Measurements from ENCODE around the gene PLCL1.

Gene PLCL1

GRCh38 chr2:198060277-198060676 lies 255.9 kb downstream of the PLCL1 start:
- DNase-seq (ENCODE audit: low spot score): no peak

GRCh38 chr2:198062826-198063225 lies 258.4 kb downstream of the PLCL1 start:
- DNase-seq (ENCODE audit: low spot score): no peak

DNA sequence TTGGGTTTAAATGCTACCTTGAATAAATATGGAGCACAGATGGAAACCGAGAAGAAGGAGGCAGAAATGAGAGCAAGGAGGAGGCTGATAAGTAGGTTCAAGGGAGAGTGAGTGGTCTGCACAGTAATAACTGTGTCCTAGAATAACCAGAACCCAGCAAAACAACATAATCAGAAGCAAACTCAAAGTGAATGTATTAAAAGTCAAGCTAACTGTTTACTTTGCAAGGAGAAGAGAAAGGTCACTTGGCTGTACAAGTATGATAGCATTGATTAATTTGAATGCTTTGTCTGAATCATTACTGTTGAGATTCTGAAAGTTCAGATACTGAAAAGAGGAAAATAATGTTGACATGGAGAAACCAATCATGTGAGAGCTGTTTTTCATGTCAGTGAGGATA lies 258.8 kb downstream of the PLCL1 start:
- no peak for DNase-seq (ENCODE audit: low spot score)

GRCh38 chr2:198065322-198065721 lies 260.9 kb downstream of the PLCL1 start:
- no peak for DNase-seq (ENCODE audit: low spot score)

DNA sequence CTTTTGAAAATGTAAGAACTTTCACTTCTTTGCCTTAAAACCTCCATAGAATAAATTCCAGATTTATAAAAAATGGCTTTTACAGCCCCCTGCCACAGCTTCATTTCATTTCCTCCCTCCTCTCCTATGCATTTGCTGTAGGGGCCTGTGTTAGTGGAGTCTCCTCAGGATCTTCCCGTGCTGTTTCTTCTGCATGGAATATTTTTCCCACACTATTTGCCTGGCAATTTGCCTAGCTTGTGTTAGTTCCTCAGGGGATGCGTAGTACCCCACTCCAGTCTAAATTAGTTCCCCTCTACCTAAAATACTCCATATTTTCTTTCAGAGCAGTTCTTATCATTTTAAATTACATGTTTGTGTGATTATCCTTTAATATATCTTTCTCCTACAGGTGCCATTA lies 262.2 kb downstream of the PLCL1 start:
- no peak for DNase-seq (ENCODE audit: low spot score)

DNA sequence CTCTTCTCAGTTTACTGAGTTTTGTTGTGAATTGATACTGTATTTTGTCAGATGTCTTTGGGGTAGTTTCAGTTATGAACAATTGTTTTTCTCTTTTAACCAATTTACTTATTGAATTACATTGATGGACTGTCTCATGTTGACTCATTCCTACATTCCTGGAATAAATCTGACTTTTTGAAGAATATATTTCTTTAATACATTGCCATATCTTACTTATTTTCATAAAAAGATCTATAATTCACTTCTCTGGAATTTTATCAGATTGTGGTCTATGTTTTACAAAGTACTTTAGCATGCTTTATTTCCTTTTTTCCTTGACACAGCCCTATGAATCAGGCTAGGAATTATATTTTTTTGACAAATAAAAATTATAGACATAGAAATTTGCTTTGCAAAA lies 268.3 kb downstream of the PLCL1 start:
- no peak for DNase-seq (ENCODE audit: low spot score)

- no peak for DNase-seq (ENCODE audit: low spot score)
Measured at GRCh38 chr2:198073253-198073652, 268.9 kb downstream of the PLCL1 start.

- no peak for DNase-seq (ENCODE audit: low spot score)
Measured at GRCh38 chr2:198077477-198077876, 273.1 kb downstream of the PLCL1 start.

DNA sequence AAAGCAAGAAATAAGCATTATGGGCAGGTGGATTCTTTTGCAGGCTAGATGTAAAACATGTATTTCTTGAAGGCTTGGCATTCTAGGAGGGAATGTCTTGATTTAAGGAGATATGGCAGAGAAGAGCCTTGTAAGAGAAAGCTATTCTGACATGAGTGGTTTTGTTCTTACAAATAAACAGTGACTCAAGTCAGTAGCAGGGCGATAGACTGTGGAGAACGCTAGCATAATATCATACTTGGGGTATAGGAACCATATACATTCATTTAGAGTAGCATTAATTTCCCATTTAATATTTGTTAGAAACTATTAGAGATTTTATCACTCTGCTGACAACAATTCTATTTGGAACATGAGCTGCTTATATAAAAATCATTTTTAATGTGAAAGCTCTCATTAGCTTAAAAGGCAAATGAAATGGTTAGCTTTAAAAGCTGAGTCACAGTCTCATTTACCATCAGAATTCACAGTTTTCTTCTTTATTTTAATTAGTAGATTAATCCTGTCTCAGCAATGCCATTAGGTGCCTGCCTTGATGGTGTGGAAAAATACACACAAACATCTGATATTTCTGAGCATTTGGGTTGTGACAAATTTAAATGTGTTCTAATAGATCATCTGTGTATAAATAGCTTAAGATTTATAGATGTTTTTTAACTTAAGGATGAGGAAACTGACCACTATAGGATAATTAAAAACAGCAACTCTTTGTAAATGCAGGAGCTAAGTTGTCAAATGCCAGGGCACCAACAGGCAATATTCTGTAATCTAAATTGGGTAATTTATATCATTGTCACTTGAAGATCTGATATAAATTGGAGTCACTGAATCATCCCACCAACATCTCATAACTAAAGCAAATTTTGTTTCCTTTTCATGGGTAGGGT lies 276.7 kb downstream of the PLCL1 start:
- DNase-seq (ENCODE audit: low spot score): no peak

- DNase-seq (ENCODE audit: low spot score): no peak
Measured at GRCh38 chr2:198084156-198084555, 279.8 kb downstream of the PLCL1 start.

GRCh38 chr2:198096002-198096401 lies 291.6 kb downstream of the PLCL1 start:
- no peak for DNase-seq (ENCODE audit: low spot score)

DNA sequence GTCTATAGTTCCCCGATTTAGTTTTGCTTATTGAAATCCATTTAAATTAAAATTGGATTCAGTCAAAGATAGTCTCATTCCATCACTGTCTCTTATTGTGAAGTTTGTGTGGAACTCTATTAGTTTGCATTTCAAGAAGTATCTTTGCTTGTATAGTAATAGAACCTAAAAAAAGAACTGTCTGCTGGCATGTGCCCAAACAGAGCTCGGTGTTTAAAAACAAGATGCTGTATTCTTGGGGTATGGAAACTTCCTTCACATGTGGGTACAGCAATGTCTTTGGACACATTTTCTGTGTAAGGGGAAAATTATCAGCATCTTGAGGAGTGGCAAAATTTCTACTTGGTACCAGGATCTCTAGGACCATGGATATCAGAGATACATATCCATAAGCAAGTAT lies 292.6 kb downstream of the PLCL1 start:
- no peak for DNase-seq (ENCODE audit: low spot score)

GRCh38 chr2:198097630-198098029 lies 293.2 kb downstream of the PLCL1 start:
- no peak for DNase-seq (ENCODE audit: low spot score)

GRCh38 chr2:198098386-198098785 lies 294.0 kb downstream of the PLCL1 start:
- no peak for DNase-seq (ENCODE audit: low spot score)

DNA sequence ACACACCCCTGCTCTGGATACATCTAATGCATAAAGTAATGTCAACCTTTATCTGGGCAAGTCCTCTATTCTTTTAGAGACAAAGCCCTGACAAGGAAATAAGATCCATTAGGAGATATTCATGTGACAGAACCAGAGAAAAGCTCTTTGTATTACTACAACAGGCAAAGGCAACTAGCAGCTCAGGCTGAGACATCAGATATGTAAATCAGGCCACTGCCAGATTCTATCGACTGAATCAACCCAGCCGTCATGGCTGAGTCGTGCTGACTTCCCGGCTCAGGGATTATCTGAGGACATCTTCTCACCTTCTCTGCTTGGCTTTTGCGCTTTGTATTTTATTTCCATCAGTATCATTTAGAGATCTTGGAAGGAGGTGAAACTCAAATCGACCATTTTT lies 294.5 kb downstream of the PLCL1 start:
- no peak for DNase-seq (ENCODE audit: low spot score)

DNA sequence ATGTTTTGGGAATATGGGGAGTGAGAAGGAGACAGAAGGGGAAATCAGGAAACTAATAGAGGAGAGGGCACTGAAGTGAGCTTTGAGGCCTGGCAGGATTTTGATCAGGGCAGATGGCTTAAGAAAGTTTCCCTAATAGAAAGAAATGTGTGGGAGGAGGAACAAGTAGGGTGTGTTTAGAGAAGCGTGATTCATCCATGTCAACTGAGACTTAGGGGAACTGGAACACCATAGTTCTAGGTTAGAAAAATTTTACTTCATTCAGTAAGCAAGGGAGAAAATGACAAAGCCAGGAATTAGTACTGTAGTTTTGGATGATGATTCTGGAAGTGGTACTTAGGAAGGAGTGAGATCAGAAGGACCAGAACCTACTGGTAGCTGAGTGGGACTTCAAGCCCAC lies 296.0 kb downstream of the PLCL1 start:
- DNase-seq (ENCODE audit: low spot score): no peak

DNA sequence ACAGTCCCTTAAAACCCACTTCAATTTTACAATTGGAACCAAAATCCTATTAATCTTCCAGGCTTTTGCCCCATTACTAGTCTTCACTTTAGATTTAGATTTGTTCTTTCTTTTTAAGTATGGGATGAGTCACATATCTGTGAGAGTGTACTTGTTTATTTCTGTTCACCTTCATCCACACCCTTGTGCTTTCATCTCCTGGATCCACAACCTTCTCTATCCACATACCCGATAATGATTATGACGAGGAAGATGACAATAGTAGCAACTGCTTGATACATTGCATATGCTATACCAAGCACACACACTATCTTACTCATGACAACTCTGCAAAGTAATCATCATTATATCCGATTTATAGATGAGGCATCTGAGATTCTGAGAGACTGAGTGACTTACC lies 297.3 kb downstream of the PLCL1 start:
- no peak for DNase-seq (ENCODE audit: low spot score)

GRCh38 chr2:198102120-198102519 lies 297.7 kb downstream of the PLCL1 start:
- DNase-seq (ENCODE audit: low spot score): no peak

- no peak for DNase-seq (ENCODE audit: low spot score)
Measured at GRCh38 chr2:198102856-198103255, 298.5 kb downstream of the PLCL1 start.

GRCh38 chr2:198106621-198107385 lies 302.4 kb downstream of the PLCL1 start:
- DNase-seq (ENCODE audit: low spot score): no peak

- no peak for DNase-seq (ENCODE audit: low spot score)
Measured at GRCh38 chr2:198113316-198113715, 308.9 kb downstream of the PLCL1 start.

DNA sequence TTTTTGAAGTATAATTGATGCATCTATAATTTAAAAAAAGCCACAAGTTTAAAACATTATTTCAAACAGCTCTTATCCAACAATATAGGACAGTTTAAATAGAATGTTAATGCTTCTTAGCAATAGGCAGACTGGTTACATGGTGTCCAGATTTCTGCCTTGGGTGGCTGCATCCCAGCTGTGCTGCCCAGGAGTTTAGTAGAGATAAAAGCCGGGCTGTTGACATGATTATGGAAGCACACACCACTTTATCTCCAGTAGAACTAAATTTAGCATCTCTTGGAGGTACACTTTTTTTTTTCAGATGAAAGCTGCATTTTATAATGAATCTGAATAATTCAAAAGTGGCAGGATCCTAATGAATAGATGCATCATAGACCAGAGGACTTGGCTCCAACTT lies 309.7 kb downstream of the PLCL1 start:
- DNase-seq (ENCODE audit: low spot score): no peak

DNA sequence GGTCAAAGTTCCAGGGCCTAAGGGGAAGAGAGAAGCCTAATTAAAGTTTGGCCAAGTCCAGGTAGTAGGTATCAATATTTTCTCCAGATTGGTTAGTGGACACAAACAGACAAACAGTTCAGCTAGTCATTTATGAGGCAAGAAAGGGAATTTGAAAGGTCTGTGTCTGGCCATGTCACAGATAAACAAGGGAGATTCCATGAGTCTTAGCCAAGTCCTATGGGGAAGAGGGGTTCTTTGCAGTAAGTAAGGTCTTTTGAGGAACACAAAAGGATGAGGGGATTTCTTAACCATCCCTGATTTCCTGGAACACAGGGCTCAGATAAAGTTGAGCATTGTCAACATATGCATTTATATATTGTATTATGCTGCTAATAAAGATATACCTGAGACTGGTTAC lies 310.8 kb downstream of the PLCL1 start:
- DNase-seq (ENCODE audit: low spot score): no peak
